ENCODE measurements around the gene CCDC85C. TPM values are rescaled to one million over a fixed set of nuclear protein-coding genes. Genes with fewer than 3 reads are reported as not detected.

Gene CCDC85C
- total RNA-seq, 2 experiments from 2014 or later = 6.8 to 7.9 TPM

GRCh38 chr14:99576304-99576703 is 27.7 kb downstream of the CCDC85C start:
- no peaks in the 10 kb centered on the region for H3K9me3 Mint-ChIP-seq
- CTCF ChIA-PET = interaction anchor here (1.5 kb wide), 1 partner anchor 27 kb away, joined by 3 read pairs; no protein-coding TSS in a partner anchor
- H3K36me3 Mint-ChIP-seq (ENCODE audit: low read depth) = no peaks in the 10 kb centered on the region
- H3K4me3 Mint-ChIP-seq = no peak overlapping the region
- peaks cover 7% of the 10 kb centered on the region for H3K4me1 Mint-ChIP-seq (ENCODE audit: low read depth)
- TF ChIP-seq, protein P1, sequence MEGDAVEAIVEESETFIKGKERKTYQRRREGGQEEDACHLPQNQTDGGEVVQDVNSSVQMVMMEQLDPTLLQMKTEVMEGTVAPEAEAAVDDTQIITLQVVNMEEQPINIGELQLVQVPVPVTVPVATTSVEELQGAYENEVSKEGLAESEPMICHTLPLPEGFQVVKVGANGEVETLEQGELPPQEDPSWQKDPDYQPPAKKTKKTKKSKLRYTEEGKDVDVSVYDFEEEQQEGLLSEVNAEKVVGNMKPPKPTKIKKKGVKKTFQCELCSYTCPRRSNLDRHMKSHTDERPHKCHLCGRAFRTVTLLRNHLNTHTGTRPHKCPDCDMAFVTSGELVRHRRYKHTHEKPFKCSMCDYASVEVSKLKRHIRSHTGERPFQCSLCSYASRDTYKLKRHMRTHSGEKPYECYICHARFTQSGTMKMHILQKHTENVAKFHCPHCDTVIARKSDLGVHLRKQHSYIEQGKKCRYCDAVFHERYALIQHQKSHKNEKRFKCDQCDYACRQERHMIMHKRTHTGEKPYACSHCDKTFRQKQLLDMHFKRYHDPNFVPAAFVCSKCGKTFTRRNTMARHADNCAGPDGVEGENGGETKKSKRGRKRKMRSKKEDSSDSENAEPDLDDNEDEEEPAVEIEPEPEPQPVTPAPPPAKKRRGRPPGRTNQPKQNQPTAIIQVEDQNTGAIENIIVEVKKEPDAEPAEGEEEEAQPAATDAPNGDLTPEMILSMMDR (IDR thresholded peaks at IDR 0.05) = no peak
- POLR2A ChIA-PET = no interaction called here
- ATAC-seq (no peak), DNase-seq (no peak)
- no peak overlapping the region for H3K27ac Mint-ChIP-seq
- intact Hi-C loops (cut with micrococcal nuclease) = no loop called here
- H3K27me3 Mint-ChIP-seq = no peaks in the 10 kb centered on the region

DNA sequence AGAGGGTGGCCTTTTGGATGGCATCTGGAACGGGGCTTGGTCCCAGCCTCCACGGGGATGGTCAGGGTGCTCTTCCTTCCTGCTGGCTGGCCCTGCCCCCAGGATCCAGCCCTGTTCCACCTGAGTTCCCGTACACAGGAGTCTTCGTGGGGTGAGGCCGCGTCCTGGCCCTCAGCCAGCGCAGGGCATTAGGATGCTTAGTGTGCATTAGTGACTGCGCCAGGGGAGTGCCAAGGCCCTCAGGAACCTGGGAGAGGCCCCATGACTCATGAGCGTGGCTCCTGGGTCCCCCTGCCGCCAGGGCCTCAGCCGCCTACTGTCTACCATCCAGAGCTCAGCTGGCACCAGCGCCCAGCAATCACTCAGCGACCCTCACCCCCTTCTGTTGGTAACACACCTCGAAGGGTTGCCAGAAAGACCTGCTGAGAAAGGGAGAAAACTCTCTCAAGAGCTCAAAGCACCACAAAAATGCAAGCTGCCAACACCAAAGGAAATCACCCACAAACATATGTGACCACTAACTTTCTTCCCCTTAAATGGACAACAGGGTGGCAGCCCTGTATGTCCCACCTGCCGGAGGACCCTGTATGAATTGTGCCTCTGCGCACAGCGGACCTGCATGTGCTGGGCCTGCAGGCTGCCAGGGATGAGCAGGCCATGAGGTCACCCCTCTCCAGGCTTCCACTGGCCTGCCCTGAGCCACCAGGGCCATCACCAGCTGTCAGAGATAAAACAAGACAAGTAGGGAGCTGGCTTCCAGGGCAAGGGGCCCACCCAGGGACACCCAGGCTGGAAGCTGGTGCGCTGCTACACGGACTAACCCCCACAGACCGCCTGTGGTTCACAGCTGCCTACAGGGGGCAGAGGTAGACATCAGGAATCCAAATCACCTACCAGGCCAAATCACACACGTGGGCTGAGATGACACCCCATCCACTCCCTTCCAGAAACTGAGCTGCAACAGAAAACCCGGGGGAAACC is 28.7 kb downstream of the CCDC85C start:
- peaks cover 7% of the 10 kb centered on the region for H3K4me1 Mint-ChIP-seq (ENCODE audit: low read depth)
- peak; percentile 23 for DNase-seq
- TF ChIP-seq, protein P1 (IDR thresholded peaks at IDR 0.05) = no peak
- no peaks in the 10 kb centered on the region for H3K36me3 Mint-ChIP-seq (ENCODE audit: low read depth)
- peak; percentile 75 for ATAC-seq
- no peak overlapping the region for H3K27ac Mint-ChIP-seq
- POLR2A ChIA-PET = no interaction called here
- H3K9me3 Mint-ChIP-seq = no peaks in the 10 kb centered on the region
- H3K4me3 Mint-ChIP-seq = no peak overlapping the region
- H3K27me3 Mint-ChIP-seq = no peaks in the 10 kb centered on the region
- intact Hi-C loops (cut with micrococcal nuclease) = no loop called here
- CTCF ChIA-PET = interaction anchor here (1.5 kb wide), 1 partner anchor 28 kb away, joined by 3 read pairs; no protein-coding TSS in a partner anchor

DNA sequence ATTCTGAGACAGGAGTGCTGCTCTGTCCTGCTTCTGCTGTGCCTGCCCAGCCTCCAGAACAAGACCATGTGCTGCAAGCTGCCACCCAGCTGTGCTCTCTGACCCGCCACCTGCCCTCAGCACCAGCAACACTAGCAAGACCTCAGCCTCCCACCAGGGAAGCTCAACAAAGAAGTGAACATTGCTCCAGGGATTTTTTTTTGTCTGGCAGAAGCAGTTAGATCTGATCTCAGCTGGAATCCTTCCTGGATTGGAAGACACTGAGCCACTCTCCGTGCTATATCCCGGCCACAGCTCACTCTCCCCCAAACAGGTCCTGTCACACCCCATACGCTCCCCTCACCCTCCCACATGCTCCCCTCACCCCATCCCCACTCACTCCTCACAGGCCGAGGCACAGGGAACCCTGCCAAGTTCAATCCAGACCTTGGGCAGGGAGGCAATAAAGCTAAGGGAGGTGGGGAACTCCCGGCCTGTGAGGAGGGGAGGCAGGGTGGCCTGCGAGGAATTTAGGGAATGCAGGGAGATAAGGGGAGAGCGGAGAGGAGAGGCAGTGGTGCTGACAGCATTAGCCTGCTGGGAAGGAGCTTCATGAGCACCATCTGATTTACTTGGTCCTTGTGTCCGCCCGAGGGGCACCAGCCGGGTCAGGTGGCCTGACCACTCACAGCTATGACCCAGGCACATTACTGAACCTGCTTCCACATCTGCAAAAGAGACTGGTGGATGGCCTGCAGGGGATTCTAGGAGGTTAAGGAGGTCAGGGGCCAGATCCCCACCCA is 29.7 kb downstream of the CCDC85C start:
- intact Hi-C loops (cut with micrococcal nuclease) = no loop called here
- TF ChIP-seq, protein P1 (IDR thresholded peaks at IDR 0.05) = no peak
- H3K27ac Mint-ChIP-seq = no peak overlapping the region
- no peaks in the 10 kb centered on the region for H3K27me3 Mint-ChIP-seq
- POLR2A ChIA-PET = no interaction called here
- CTCF ChIA-PET = no interaction called here
- ATAC-seq (no peak), DNase-seq (no peak)
- H3K4me1 Mint-ChIP-seq (ENCODE audit: low read depth) = peaks cover 7% of the 10 kb centered on the region
- H3K4me3 Mint-ChIP-seq = no peak overlapping the region
- no peaks in the 10 kb centered on the region for H3K36me3 Mint-ChIP-seq (ENCODE audit: low read depth)
- no peaks in the 10 kb centered on the region for H3K9me3 Mint-ChIP-seq

GRCh38 chr14:99573436-99574098 is 30.4 kb downstream of the CCDC85C start:
- Mint-ChIP-seq H3K4me3 (no peak overlapping the region), H3K27ac (no peak overlapping the region), H3K9me3 (no peaks in the 10 kb centered on the region), H3K27me3 (no peaks in the 10 kb centered on the region), H3K4me1 (ENCODE audit: low read depth) (peaks cover 7% of the 10 kb centered on the region), H3K36me3 (ENCODE audit: low read depth) (no peaks in the 10 kb centered on the region)
- intact Hi-C loops (cut with micrococcal nuclease) = no loop called here
- ChIA-PET CTCF (no interaction called here), POLR2A (no interaction called here)
- ATAC-seq (no peak), DNase-seq (no peak)
- TF ChIP-seq, protein P1 (IDR thresholded peaks at IDR 0.05) = no peak
